GM18508 (cell line): Measurements from ENCODE around the gene IGFL3.
"Not testable (repeated sequence)": the region's sequence is repeated elsewhere in the genome, so short reads cannot be mapped to it uniquely, and the experiment has no call there.

Experiments
- ATAC-seq: cut with Tn5 transposase; IDR thresholded peaks from one replicate; pipeline ENCODE4 v1.9.1; 2021; ENCODE audit warnings: moderate number of reproducible peaks; ENCODE audit not compliant: insufficient read depth, unreplicated experiment

IGFL3 gene

GRCh38 chr19:46126086-46126580 lies 1.6 kb upstream of the IGFL3 start:
- ATAC-seq, result no peak

GRCh38 chr19:46125447-46125846 lies 959 bp upstream of the IGFL3 start:
- no peak for ATAC-seq

GRCh38 chr19:46118136-46118535 lies 6.4 kb downstream of the IGFL3 start:
- ATAC-seq, result no peak

GRCh38 chr19:46116121-46116520 lies 8.4 kb downstream of the IGFL3 start:
- no peak for ATAC-seq

- ATAC-seq, result no peak
Measured at GRCh38 chr19:46115396-46116106, 8.9 kb downstream of the IGFL3 start.

GRCh38 chr19:46113726-46114125 lies 10.8 kb downstream of the IGFL3 start:
- ATAC-seq, result no peak

GRCh38 chr19:46112527-46112926 lies 12.0 kb downstream of the IGFL3 start:
- ATAC-seq, result no peak

- ATAC-seq, result no peak
Measured at GRCh38 chr19:46111376-46111775, 13.1 kb downstream of the IGFL3 start.

- ATAC-seq, result no peak
Measured at GRCh38 chr19:46109876-46110275, 14.6 kb downstream of the IGFL3 start.

GRCh38 chr19:46107371-46107770 lies 17.1 kb downstream of the IGFL3 start:
- ATAC-seq, result no peak

GRCh38 chr19:46102333-46102732 lies 22.2 kb downstream of the IGFL3 start:
- ATAC-seq, result not testable (repeated sequence)

GRCh38 chr19:46101293-46101692 lies 23.2 kb downstream of the IGFL3 start:
- no peak for ATAC-seq

- ATAC-seq, result no peak
Measured at GRCh38 chr19:46100344-46100743, 24.1 kb downstream of the IGFL3 start.

- ATAC-seq, result no peak
Measured at GRCh38 chr19:46090444-46090843, 34.0 kb downstream of the IGFL3 start.

- ATAC-seq, result no peak
Measured at GRCh38 chr19:46089432-46089831, 35.1 kb downstream of the IGFL3 start.

- ATAC-seq, result no peak
Measured at GRCh38 chr19:46088101-46088500, 36.4 kb downstream of the IGFL3 start.

- ATAC-seq, result no peak
Measured at GRCh38 chr19:46085888-46086287, 38.6 kb downstream of the IGFL3 start.

GRCh38 chr19:46082728-46083050 lies 41.8 kb downstream of the IGFL3 start:
- ATAC-seq, result no peak

GRCh38 chr19:46081928-46082727 lies 42.4 kb downstream of the IGFL3 start:
- no peak for ATAC-seq

- no peak for ATAC-seq
Measured at GRCh38 chr19:46080561-46080960, 43.9 kb downstream of the IGFL3 start.

- ATAC-seq, result no peak
Measured at GRCh38 chr19:46079576-46079975, 44.9 kb downstream of the IGFL3 start.
